Measurements from ENCODE around the gene CXXC5.
A peak's percentile ranks its signal among the peaks of the same experiment; 100 is the strongest.

CXXC5 gene

GRCh38 chr5:139638736-139639618, 9.2 kb upstream of the CXXC5 start:
- peak in 1 of 2 donors; percentile 6 for DNase-seq

DNA sequence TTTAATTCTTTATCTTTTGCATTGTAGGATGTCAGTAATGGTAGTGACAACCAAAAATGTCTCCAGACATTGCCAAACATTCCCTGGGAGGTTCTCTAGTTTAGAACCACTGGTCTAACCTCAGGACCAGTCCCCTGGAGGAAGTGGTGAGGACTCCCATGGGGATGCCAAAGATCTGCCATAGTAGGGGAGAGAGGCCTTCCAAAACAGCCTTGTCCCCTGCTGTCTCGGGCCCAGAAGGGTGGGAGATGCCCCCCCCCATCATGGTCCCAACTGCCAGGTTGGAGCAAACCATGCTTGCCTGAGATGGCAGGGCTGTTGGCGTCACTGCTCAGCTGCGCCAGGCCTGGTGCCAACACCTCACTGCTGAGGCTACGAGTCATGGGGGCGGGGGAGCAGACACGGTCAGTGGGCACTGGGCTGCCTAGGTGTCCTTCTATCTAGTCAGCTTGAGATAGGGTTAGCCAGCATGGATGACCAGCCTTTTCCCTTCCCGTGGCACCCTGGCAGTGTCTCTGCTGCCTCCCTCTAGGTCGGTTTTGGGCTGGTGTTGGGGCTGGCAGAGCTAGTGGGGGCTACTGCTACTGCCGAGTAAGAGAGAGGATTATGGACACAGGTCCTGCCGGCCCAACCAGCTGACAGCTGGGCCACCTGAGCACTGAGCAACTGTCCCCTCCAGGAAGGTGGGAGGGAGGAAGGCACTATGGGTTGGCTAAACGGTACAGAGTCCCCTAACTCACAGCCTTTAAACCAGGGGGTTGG, 8.3 kb upstream of the CXXC5 start:
- DNase-seq = peak in 1 of 2 donors; percentile 6

DNA sequence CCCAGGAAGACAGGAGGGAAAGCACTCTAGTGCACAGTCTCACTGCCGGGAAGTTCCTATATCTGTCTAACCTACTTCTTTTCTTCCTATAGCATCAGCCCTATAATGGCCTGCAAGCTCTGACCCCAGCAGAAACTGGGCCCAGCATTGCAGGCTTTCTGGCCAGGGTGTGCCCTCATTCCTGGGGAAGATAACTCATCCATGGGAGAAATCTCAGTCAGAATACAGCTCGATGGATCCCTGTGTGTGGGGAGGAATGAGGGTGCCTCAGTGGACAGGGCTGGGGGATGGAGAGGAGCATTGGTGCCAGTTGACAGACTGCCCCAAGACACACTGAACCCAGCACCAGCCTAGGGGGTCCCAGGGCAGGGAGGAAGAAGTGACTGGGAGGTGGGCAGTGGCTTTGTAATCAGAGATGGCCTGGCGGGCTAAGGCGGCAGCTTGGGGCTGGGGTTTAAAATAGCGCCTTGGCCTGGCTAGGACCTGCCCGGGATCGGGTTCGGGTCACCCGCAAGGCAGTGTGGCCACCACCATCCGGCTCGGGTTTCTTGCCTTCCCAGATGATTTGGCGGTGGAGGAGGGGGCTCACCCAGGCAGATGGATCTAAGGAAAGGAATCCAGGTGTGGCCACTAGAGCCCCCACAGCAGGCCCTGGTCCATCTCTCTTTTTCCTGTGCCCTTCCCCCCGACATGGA, 7.6 kb upstream of the CXXC5 start:
- DNase-seq = peak in 1 of 2 donors; percentile 7

GRCh38 chr5:139641116-139642080, 6.8 kb upstream of the CXXC5 start:
- DNase-seq = peak in 1 of 2 donors; percentile 10

DNA sequence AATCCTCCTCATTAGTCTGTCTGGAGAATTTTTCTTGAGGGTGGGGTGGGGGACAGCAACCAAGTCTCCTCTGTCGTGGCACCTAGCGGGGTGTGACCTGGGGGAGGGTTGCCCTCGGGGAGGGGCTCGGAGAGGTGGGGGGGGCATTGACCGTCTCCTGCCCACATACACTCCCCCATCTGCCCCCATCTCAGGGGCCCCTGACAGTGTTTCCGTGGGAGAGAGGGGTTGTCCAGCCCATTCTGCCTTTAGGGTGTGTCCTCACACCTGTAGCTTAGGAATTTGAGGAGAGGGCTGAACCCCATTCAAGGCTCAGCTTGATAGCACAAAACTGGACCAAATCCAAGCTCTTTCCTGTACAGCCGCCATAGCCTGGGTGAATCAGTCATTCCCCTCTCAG, 5.9 kb upstream of the CXXC5 start:
- DNase-seq = no peak

DNA sequence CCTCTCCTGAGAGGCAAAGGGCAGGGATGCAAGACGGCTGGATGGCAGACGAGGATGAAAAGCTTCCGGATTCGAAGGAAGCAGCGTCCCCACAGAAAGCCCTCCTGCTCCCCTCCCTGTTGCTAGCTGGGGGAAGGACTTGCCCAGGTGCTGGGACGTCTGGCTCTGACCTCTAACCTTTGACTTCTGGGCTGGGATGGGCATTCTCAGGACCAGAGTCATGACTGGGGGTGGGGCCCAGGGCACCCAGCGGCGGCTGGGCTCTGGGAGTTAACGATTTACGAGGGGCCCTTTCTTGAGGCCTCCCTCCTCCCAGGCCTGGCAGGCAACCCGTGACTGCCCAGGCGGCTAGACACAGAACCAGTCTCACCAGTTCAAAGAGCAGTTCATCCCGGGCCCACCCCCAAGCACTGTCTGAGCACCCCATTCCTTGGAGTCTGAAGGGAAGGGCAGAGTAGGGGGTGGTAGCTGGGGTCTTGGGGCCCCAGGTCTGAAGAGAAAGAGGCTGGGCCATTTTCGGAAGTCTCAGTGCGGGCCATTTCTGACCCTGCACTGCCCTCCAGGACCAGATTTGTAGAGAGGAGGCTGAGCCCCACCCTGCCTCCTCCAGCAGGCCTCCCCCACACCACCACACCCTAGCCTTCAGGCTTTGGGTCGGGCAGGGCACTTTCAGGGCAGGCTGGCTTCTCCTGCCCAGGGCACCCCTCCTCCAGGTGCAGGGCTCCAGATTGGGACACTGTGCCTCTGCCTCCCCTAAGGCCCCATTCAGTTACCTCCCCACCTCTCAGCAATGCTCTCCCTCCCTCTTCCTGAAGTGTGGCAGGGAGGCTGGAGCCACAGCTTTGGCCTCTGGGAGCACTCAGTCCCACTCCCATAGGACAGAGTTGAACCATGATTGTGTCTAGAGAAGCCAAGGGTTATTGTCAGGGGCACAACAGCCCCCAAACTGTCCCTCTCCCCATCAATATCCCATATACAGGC, 5.0 kb upstream of the CXXC5 start:
- DNase-seq = peak in 1 of 2 donors; percentile 5

- DNase-seq = peak in 1 of 2 donors; percentile 7
Measured at GRCh38 chr5:139644001-139644456, 4.1 kb upstream of the CXXC5 start.

DNA sequence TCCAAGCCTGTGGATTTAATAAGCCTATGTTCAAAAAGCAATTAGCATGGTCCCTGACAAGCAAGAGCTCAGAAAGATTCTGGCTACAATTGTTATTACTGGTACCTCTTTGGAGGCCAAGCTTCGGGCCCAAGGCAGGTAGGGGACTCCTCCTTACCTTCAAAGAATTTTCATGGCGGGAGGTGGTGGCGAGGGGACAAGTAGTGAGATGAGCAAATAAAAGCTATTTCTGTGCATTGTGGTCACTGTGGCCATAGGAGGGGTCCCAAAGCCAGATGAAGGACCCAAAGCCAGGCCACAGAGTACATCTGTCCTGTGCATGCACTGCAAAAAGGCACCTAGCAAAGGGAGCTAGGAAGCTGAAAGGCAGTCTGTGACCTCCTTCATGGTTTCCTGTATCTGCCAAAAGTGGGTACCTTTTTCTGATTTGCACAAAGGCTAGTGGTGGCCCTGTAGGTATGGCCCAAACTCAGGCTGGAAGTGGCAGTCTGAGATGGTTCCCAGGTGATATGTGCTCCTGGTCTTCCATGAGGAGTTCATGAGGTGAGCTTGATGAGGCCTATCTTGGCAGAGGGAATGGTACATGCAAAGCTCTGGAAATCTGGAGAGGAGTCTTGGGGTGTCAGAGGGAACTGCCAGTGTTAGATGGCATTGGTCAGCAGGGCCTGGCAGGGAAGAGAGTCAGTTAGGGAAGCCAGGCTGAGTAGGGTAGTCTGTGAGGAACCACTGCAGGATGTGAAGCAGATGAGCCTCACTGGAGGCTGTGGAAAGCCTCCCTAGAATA, 3.3 kb upstream of the CXXC5 start:
- no peak for DNase-seq

DNA sequence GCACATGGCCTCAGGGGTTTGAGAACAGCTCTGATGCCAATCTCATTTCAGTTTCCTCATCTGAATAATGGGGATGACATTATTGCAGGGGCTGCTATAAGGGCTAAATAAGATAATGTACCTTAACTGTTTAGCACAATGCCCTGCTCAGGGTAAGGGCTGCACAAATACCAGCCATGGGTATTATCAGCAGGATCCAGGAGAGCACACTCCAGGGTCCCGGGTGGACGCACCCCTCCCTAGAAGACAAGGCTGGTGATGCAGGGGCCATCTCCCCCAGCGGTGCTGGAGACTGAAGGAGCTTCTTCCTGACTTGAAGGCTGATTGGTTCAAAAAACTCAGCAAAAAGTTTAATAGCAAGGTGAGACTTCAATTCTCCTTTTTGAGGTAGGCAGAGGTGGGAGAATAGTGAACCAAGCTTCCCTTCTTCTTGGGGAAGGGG, 2.7 kb upstream of the CXXC5 start:
- no peak for DNase-seq

- no peak for DNase-seq
Measured at GRCh38 chr5:139646111-139646510, 2.0 kb upstream of the CXXC5 start.

DNA sequence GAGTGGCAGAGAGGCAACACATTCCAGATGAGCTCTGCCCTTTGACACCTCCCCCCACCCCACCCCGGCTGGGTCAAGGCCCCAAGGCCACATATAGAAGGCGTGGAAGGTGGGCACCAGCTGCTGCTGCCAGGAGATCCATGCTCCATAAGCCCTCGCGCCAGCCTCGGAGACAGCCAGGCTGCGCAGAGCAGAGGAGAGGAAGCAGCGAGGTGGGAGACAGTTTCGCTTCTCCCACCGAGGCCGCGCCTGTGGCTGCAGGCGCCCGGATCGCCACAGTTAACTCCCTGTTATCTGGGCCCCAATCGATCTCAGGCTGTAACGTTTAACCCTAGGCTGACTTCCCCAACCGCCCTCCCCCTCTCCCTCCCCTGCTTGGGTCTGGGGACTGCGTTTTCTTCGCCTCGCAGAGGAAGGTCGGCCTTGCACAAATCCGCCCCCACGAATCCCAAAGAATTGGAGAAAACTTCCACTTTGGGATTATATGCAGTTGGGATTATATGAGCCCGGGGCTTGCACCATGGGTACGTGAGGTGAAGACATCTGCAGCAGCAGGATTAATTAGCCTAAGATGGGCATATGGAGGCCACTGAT, 1.1 kb upstream of the CXXC5 start:
- DNase-seq = no peak

- no peak for DNase-seq
Measured at GRCh38 chr5:139647506-139648204, 494 bp upstream of the CXXC5 start.

DNA sequence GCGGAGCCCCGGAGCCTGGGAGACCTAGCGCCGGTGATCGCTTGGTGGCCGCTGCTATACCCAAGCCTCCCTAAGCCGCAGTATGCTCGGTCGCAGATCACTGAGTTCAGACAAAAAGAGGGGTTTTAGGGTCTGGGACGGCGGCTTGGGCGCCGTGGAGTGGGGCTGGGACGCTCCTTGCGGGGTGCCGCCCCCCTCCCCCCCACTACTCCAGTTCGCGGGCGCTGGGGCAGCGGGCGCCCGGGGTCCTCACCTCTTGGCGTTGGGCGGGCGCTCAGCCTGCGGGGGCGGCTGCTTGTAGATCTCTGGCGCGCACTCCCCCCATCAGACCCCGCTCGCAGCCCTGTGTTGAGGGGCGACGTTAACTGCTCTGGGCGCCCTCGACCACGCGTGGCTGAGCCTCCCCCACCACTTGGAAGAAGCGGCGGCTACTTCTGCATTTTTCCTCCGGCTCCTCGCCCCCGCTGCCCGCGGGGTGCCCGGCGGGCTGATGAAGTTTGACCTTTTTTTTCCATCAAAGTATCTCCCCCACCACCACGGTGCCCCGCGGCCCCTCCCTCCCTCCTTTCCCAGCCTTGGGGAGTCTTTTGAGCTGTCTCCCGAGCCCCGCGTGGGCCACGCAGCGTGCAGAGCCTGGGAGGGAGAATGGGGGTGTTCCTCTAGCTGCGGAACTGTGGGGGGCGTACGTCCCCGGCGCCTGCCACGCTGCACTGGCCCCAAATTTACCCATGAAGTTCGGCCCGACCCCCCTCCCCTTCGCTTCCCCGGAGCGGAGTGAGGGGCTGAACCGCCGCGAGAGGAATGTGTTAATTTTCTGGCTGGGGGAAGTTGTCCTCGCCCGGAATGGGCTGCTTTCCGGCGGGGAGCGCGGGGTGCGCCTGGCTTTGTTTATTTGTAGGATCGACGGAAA, 1.2 kb downstream of the CXXC5 start:
- DNase-seq = no peak

DNA sequence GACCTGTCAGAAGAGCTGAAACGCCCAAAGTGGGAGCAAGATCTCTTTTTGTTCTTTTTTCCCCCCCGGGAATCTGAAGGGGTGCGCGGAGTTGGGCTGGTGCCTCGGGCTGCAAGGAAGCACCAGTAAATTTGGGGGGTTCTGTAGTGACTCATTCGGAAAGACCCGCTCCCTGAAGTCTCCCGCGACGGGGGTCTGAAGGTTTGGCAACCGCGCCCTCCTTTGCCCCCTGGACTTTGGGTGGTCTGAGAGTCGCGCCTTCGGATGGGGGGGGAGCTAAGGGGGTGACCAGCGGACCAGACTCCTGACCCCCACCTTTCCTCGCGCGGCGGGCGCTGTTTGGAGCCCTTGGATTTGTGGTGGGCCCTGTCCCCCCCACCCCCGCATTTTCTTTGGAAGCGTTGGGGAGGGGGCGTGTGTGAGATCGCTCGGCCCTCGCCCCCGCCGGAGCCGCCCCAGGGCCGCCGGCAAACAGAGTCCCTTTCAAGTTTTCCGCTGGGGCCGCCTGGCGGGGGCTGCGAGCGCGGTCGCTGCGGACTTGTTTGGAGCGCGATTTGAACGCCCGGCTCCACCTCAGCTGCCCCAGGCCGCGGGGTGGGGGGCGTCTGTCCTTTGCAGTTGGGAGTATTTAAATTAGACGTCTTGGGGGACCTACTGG, 2.0 kb downstream of the CXXC5 start:
- DNase-seq = no peak

DNA sequence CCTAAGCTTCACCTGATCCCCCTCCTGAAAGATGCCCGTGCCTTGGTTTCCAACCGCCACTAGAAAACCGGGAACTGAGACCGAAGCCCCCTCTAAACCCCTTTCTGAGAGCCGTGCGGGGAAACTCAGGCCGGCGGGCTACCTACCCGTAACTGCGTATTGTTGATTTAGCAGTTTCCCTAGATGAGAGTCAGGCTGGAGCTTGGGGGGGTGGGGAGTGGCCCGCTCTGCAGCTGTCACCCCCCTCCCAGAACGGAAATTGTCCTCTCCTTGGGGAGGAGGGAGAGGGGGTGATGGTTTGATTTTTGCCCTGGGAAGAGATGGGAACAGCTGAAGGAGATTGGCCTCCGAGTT, 2.5 kb downstream of the CXXC5 start:
- DNase-seq = no peak

DNA sequence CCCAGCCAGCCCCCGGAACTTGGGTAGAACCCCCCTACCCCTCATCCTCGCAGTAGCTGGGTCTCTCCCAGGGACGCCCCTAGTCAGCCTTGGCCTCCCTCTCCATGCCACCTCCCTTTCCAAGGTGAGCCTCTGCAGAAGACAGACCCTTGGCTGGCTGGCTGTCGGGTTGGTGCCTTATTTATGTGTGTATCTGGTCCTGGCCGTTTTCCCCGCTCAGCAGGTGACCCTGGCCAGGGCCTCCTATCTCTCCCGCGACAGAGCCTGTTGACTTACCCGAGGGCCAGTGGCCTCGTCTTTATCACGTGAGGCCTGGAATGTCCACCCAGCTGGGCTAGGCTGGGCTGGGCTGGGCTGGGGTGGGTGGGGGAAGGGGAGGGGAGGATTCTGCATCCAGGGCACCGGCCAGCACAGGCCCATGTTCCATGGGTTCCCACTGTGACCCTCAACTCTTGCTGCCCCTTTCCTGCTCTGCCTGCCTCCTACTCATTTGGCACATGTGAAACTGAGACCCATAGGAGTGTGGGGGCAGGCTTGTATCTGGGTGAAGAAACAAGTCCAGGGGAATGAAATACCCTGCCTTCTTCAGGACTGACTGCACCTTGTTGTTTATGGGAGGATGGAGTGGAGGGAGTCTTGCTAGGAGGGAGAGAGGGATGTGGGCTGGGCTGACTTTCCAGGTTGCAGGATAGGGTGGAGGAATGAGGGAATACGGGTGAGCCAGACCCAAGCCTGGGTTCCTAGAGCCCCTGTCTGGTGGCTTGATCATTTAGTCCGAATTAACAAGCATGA, 3.1 kb downstream of the CXXC5 start:
- DNase-seq = no peak

Measured in CD4-positive, alpha-beta T cell treated with Interleukin-4 for 1 hour (primary cell).